ENCODE results near the gene ZNF19. TPM values are rescaled to one million over a fixed set of nuclear protein-coding genes. Genes with fewer than 3 reads are reported as not detected.
"Not testable (repeated sequence)": the region's sequence is repeated elsewhere in the genome, so short reads cannot be mapped to it uniquely, and the experiment has no call there.

The ZNF19 gene
- total RNA-seq = 3.8 TPM

- ATAC-seq (no peak), DNase-seq (ENCODE audit: low spot score) (no peak)
Measured at GRCh38 chr16:71489122-71489521, at the start of gene ZNF19. ZNF19 (minus strand) TSS chr16:71489324; CDS start chr16:71482114, 7,210 bp downstream.

- DNase-seq (ENCODE audit: low spot score) = peak; percentile 63
- peak; percentile 96 for ATAC-seq
Measured at GRCh38 chr16:71537643-71538042, 48.5 kb upstream of the ZNF19 start.

GRCh38 chr16:71536752-71537499, 47.8 kb upstream of the ZNF19 start:
- DNase-seq (ENCODE audit: low spot score) (no peak), ATAC-seq (no peak)

- ATAC-seq (no peak), DNase-seq (ENCODE audit: low spot score) (no peak)
Measured at GRCh38 chr16:71532366-71532765, 43.2 kb upstream of the ZNF19 start.

- ATAC-seq = no peak
- no peak for DNase-seq (ENCODE audit: low spot score)
Measured at GRCh38 chr16:71528863-71529262, 39.7 kb upstream of the ZNF19 start.

- ATAC-seq (no peak), DNase-seq (ENCODE audit: low spot score) (no peak)
Measured at GRCh38 chr16:71528257-71528656, 39.1 kb upstream of the ZNF19 start.

GRCh38 chr16:71526111-71526631, 37.0 kb upstream of the ZNF19 start, which contains the start of gene CHST4:
CHST4 (plus strand) TSS chr16:71526426; CDS start chr16:71536678, 10,252 bp downstream.
- no peak for DNase-seq (ENCODE audit: low spot score)
- no peak for ATAC-seq

- no peak for ATAC-seq
- no peak for DNase-seq (ENCODE audit: low spot score)
Measured at GRCh38 chr16:71524566-71525553, 35.7 kb upstream of the ZNF19 start.

- ATAC-seq = no peak
- no peak for DNase-seq (ENCODE audit: low spot score)
Measured at GRCh38 chr16:71520550-71520949, 31.4 kb upstream of the ZNF19 start.

GRCh38 chr16:71515026-71515425, 25.9 kb upstream of the ZNF19 start:
- no peak for DNase-seq (ENCODE audit: low spot score)
- peak; percentile 94 for ATAC-seq

GRCh38 chr16:71514476-71514875, 25.4 kb upstream of the ZNF19 start:
- no peak for DNase-seq (ENCODE audit: low spot score)
- ATAC-seq = no peak

GRCh38 chr16:71513302-71513701, 24.2 kb upstream of the ZNF19 start:
- DNase-seq (ENCODE audit: low spot score) = no peak
- ATAC-seq = no peak

- DNase-seq (ENCODE audit: low spot score) = no peak
- ATAC-seq = no peak
Measured at GRCh38 chr16:71507061-71507460, 17.9 kb upstream of the ZNF19 start.

- no peak for ATAC-seq
Measured at GRCh38 chr16:71504901-71505300, 15.8 kb upstream of the ZNF19 start.

GRCh38 chr16:71504051-71504450, 14.9 kb upstream of the ZNF19 start:
- not testable (repeated sequence) for DNase-seq (ENCODE audit: low spot score); ATAC-seq

More at GRCh38 chr16:71504901-71505300, 15.8 kb upstream of the ZNF19 start:
- no peak for DNase-seq (ENCODE audit: low spot score)

GRCh38 chr16:71501547-71501946, 12.4 kb upstream of the ZNF19 start:
- ATAC-seq (peak; percentile 42), DNase-seq (ENCODE audit: low spot score) (no peak)

- DNase-seq (ENCODE audit: low spot score) (no peak), ATAC-seq (no peak)
Measured at GRCh38 chr16:71500964-71501363, 11.8 kb upstream of the ZNF19 start.

- ATAC-seq = peak; percentile 95
- DNase-seq (ENCODE audit: low spot score) = no peak
Measured at GRCh38 chr16:71499775-71500364, 10.7 kb upstream of the ZNF19 start.

GRCh38 chr16:71498031-71498430, 8.9 kb upstream of the ZNF19 start:
- ATAC-seq (no peak), DNase-seq (ENCODE audit: low spot score) (no peak)

- ATAC-seq (no peak), DNase-seq (ENCODE audit: low spot score) (no peak)
Measured at GRCh38 chr16:71493213-71493612, 4.1 kb upstream of the ZNF19 start.

GRCh38 chr16:71492786-71493185, 3.7 kb upstream of the ZNF19 start:
- ATAC-seq = no peak
- no peak for DNase-seq (ENCODE audit: low spot score)

Measured in left lobe of liver (tissue), 2 donors.